ENCODE measurements around the gene NFKBIB.

Gene NFKBIB

DNA sequence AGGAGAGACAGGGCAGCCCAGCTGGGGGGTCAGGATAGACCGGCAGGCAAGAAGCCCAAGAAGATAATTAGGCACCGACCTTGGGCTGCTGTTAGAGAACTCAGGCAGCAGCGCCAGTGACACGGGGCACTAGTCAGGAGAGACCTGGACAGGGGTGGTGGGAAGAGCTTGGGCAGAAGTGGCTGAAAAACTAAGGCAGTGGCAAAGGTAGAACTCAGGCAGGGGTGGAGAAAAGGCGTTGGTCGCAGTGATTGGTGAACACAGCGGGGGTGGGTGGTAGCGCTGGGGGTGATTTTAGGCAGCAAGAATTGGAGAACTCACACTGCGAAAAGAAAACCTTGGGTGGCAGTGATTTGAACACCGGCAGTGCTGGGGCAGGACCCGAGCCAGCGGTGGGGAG, 7.9 kb downstream of the NFKBIB start:
- DNase-seq, result no peak

DNA sequence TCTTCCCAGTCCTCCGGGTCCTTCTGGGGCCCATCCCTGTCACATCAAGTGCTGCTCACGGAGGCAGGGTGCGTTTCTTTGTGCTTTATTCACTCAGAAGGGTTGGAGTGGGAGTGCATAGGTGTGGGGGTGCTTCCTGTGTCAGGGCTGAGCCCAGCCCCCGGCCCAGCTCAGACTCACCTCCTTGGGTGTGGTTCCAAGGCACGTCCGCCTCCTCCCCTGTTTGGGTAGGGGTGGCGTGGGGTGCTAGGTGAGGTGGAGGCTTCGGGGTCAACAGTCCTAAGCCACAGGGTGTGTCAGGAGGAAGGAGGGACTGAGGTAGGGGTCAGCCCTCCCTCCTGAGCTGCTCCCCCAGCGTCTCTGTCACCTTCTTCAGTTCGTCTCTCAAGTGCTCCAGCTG, 9.1 kb downstream of the NFKBIB start:
- no peak for DNase-seq

DNA sequence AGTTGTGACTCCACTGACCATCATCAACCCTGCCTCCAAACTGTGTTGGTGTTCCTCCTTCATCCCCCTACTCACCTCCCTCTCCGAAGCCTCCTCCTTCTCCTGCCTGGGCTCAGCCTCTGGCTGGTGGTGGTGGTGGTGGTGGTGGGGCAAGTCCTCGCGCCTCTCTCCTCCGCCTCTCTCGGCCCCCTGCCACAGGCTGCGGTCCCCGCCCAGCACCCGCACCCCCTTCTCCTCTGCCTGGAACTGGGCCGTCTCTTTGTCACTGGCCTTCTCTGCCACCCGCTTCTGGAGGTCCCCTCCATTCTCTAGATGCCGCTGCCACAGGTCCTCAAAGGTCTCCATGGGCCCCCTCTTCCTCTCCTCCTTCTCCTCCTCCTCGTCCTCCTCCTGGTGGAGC, 10.7 kb downstream of the NFKBIB start:
- DNase-seq, result no peak

GRCh38 chr19:38911388-38912001, 11.7 kb downstream of the NFKBIB start:
- DNase-seq, result no peak

DNA sequence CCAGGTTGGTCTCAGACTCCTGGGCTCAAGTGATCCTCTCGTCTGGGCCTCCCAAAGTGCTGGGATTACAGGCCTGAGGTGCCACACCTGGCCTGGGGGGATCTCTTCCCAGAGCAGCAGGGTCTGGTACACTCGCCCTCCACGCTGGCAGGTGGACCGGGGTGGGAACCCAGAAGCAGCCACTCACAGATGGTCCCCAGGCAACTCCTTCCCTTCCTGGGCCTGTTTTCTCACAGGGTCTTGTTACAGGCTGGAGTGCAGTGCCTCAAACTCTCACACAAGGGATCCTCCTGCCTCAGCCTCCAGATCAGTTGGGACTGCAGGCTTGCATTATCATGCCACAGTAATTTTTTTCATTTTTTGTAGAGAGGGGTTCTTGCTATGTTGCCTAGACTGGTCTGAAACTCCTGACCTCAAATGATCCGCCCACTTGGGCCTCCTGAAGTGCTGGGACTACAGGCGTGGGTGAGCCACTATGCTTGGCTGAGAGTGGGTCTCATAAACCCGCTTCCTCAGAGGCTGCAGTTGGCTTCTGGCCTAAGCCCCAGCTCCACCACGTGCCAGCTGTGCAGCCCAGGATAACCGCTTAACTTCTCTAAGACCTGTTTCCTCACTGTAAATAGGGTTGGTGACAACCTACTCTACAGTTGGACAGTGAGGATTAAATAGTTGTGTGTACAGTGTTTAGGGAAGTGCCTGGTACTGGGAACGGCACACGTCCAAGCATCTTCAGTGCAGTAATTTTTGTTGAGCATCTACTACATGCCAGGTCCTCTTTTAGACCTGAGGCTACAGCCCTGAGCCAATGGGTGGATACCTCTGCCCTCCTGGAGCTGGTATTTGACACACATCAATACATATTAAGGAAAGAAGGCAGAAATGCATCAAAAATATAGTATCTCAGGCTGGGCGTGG, 13.1 kb downstream of the NFKBIB start:
- DNase-seq, result no peak

GRCh38 chr19:38913958-38914357, 14.2 kb downstream of the NFKBIB start:
- no peak for DNase-seq

DNA sequence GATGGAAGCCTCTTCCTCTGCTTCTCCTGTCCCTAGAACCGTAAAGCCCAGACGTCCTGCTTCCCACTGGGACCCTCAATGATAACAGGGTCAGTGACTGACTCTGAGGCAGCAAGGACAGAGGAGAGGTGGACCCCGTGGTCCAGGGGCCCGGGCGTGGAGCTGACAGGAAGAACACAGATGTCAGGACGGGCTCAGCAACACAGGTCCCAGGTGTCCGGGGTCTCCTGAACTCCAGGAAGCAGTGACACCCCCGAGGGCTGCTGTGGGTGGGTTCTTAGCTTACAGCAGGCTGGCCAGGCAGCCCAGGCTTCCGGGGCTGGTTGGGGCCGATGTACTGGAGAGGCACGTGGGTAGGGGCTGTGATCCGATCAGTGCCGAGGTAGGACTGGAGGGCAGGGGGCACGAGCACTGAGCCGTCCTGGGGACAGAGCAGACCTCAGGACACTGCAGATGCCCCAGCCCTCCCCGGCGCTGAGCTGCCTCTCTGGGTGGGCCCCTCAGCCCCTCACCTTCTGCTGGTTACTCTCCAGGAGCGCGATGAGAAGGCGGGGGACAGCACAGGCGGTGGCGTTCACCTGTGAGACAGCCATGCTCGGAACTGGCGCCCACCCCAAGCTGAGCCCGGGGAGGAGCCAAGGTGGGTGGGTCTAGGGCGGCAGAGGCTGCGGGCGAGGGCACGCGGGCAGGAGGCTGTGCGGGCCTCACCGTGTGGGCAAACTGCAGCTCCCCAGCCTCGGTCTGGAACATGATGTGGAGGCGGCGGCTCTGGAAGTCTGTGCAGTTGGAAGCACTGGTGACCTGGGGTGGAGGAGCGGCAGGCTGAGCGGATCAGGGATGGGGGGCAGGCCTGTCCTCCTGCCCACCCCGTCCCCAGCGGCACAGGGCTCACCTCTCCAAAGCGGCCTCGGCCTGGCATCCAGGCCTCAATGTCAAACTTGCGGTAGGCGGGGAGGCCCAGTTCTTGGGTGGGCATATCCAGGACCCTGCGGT, 15.9 kb downstream of the NFKBIB start:
- DNase-seq, result no peak

GRCh38 chr19:38917516-38917915, 17.7 kb downstream of the NFKBIB start:
- DNase-seq, result no peak

DNA sequence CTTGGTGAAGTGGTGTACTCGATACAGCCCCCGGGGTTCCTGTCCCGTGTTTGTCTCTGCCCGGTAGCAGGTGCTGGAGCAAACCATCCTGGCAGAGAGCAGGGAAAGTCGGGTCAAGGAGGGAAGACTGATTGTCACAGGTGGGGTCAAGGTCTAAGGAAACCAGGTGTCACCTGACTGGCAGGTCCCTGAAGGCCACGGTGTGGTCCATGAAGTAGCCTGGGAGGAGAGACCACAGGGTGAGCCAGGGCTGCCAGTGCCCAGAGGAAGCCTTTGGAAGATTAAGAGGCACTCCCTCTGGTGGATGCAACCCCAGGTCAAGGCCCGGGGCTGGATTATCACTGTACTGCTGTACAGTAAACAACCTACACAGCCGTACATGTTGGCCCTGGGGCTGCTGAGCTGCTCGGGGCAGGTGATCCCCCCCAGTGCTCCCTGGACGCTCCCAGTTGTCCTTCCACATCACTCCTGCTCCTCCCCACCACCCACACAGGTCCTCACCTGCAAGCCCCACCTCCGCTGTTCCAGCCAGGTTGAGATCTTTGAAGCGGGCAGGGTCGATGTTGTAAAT, 18.2 kb downstream of the NFKBIB start:
- no peak for DNase-seq

DNA sequence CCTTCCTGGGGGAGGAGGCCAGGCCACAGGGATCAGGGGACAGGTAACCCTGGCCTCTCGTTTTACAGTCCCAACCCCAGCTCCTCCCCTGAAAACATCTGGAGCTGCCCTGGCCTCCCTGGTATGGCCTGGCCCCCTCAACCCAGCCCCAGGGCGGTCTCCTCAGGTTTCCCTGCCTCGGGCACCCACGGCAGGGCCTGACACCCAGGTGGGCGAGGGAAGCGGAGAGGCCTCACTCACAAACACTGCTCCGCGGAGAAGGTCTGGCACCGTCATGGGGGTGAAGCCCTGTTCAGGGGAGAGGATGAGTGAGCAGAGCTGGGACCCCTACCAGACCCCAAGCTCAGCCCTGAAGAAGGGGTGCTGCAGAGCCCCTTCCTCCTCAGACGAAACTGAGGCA, 18.8 kb downstream of the NFKBIB start:
- DNase-seq, result no peak

DNA sequence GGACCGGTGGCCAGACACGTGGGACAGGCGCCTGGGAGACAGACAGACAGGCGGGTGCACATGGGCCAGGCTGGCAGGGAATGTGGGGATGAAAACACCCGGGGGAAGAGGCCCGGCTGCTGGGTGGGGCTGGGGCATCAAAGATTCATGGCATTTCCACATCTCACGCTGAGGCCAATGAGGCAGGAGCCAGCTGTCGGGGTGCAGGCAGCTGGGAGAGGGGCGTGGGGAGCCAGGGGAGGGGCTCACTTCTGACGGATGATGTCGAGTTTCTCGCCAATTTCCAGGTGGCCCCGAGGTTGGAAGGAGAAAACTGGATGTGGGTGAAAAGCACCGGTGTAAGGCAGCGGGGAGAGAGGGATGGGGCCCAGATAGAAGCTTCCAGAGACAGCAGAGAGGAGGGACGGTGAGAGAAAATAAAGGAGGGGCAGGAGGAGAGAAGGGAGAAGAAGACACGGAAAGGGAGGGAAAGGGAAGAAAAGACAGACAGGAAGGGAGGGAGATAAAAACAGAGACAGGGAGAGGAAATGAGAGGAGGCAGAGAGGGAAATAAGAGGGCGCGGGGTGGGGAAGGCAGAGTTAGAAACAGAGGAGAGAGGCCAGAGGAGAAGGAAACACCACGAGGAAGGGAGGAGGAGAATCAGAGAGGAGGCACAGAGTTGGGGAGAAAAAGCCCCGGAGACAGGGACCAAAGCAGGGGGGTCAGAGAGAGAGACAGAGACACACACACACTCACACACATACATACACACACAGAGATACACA, 20.2 kb downstream of the NFKBIB start:
- no peak for DNase-seq

GRCh38 chr19:38920602-38921419, 21.0 kb downstream of the NFKBIB start:
- no peak for DNase-seq

DNA sequence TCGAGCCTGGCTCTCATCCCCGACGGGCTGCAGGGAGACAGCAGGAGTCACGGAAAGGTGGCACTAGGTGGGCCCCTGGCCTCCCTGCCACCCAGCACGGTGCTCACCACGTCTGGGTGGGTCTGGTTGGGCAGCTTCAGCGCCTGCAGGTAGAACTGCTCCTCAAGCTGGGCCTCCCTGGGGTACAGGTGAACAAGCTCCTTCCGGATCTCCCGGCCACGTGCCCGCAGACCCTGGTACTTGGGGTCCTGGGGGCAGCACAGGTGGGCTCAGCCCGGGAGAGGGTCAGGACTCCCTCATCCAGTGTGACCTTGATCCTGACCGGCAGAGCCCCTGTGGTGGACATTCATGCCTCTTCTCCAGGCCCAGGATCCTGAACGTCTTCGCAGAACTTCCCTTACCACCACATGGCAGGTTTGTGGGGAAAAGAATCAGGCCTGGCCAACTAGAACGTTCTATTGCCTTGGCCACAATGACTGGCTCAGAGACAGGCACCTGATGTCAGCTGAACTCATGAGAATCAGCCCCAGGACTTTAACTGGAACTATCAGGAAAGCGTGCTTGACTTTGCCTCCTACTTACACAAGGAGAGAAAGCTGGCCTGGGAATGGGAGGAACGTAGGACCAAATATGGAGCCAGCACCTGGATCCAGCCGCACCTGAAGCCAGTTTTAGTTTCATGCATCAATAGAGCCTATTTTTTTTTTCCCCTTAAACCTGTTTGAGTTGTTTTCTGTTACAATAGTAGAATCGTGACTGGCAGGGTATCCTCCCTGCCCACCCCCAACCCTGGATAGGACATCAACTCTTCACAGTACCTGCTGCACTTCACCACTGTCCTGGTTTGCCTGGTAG, 21.9 kb downstream of the NFKBIB start:
- DNase-seq, result no peak

DNA sequence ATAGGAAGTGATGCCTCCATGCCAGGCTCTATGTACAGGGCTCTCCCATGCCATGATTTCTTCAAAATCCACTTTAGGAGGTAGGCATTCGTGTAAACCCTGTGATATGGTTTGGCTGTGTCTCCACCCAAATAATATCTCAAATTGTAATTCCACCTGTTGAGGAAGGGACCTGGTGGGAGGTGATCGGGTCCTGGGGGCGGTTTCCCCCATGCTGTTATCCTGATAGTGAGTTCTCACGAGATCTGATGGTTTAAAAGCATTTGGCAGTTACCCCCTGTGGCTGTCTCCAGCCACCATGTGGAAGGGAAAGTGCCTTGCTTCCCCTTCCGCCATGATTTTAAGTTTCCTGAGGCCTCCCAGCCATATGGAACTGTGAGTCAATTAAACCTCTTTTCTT, 22.7 kb downstream of the NFKBIB start:
- no peak for DNase-seq

DNA sequence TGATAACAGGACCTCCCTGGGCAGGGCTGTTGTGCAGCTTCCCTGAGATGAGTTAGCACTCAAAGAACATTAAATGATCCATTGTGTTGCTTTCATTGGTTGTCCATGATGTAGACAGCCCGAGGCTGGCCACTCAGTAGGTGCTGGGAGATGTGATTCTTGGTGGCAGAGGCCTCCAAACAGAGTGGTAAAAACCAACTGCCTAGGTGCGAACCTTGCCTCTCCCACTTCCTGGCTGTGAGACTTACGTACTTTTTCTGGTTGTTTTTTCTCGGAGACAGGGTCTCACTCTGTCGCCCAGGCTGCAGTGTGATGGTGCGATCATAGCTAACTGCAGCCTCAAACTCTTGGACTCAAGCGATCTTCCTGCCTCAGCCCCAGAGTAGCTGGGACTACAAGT, 24.6 kb downstream of the NFKBIB start:
- DNase-seq, result no peak

- DNase-seq, result no peak
Observed at GRCh38 chr19:38928391-38929001, 28.7 kb downstream of the NFKBIB start.

- peak; percentile 99 for DNase-seq
Observed at GRCh38 chr19:38929929-38930775, 30.4 kb downstream of the NFKBIB start, which contains the start of gene SARS2. TSS of gene SARS2 (minus strand) at chr19:38930763. CDS start at chr19:38930736, 27 bp downstream.

- peak; percentile 100 for DNase-seq
Observed at GRCh38 chr19:38930776-38931520, 31.2 kb downstream of the NFKBIB start, which contains the start of gene MRPS12. TSS of gene MRPS12 (plus strand) at chr19:38930944. CDS start at chr19:38931295, 351 bp downstream.
